ENCODE measurements around the gene PER2.

Gene PER2

DNA sequence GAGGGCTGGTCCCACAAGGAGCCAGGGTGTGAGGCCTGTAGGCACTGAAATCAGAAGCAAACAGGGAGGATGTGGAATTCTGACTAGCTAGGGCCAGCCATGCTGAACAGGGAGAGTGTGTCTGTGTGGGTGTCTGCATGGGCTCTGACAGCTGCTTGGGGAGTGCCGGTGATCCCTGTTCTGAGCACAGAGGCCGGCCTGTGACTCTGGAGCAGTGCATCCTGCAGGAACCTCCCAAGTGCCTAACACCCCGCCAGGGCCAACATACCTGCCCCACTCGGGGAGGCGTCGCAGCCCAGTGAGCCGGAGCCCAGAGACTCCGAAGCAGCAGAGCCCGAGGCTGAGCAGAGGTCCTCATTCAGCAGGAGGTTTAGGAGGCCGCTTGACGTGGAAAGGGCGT is 37.1 kb downstream of the PER2 start:
- H3K27me3 ChIP-seq (ENCODE audit: insufficient read depth, poor library complexity, severe bottlenecking), result no peaks in the 10 kb centered on the region
- no peak overlapping the region for H3K27ac ChIP-seq (replicated peaks)
- H3K4me3 ChIP-seq (replicated peaks; ENCODE audit: insufficient read depth, low read length), result no peak overlapping the region
- TF ChIP-seq SPI1 (IDR thresholded peaks at IDR 0.05; ENCODE audit: borderline replicate concordance, low read depth) (no peak), GABPA (IDR thresholded peaks at IDR 0.05; ENCODE audit: low read depth) (no peak), POLR2AphosphoS5 (IDR thresholded peaks at IDR 0.05; ENCODE audit: low read depth) (no peak)
- TF ChIP-seq, protein P1, sequence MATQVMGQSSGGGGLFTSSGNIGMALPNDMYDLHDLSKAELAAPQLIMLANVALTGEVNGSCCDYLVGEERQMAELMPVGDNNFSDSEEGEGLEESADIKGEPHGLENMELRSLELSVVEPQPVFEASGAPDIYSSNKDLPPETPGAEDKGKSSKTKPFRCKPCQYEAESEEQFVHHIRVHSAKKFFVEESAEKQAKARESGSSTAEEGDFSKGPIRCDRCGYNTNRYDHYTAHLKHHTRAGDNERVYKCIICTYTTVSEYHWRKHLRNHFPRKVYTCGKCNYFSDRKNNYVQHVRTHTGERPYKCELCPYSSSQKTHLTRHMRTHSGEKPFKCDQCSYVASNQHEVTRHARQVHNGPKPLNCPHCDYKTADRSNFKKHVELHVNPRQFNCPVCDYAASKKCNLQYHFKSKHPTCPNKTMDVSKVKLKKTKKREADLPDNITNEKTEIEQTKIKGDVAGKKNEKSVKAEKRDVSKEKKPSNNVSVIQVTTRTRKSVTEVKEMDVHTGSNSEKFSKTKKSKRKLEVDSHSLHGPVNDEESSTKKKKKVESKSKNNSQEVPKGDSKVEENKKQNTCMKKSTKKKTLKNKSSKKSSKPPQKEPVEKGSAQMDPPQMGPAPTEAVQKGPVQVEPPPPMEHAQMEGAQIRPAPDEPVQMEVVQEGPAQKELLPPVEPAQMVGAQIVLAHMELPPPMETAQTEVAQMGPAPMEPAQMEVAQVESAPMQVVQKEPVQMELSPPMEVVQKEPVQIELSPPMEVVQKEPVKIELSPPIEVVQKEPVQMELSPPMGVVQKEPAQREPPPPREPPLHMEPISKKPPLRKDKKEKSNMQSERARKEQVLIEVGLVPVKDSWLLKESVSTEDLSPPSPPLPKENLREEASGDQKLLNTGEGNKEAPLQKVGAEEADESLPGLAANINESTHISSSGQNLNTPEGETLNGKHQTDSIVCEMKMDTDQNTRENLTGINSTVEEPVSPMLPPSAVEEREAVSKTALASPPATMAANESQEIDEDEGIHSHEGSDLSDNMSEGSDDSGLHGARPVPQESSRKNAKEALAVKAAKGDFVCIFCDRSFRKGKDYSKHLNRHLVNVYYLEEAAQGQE (IDR thresholded peaks at IDR 0.05; ENCODE audit: insufficient replicate concordance, low read depth), result no peak
- TF ChIP-seq, protein P2, sequence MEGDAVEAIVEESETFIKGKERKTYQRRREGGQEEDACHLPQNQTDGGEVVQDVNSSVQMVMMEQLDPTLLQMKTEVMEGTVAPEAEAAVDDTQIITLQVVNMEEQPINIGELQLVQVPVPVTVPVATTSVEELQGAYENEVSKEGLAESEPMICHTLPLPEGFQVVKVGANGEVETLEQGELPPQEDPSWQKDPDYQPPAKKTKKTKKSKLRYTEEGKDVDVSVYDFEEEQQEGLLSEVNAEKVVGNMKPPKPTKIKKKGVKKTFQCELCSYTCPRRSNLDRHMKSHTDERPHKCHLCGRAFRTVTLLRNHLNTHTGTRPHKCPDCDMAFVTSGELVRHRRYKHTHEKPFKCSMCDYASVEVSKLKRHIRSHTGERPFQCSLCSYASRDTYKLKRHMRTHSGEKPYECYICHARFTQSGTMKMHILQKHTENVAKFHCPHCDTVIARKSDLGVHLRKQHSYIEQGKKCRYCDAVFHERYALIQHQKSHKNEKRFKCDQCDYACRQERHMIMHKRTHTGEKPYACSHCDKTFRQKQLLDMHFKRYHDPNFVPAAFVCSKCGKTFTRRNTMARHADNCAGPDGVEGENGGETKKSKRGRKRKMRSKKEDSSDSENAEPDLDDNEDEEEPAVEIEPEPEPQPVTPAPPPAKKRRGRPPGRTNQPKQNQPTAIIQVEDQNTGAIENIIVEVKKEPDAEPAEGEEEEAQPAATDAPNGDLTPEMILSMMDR (IDR thresholded peaks at IDR 0.05; ENCODE audit: insufficient read depth, low read length), result no peak
- no peak for DNase-seq (ENCODE audit: low read depth in 1 of 2, low spot score in 1 of 2)

DNA sequence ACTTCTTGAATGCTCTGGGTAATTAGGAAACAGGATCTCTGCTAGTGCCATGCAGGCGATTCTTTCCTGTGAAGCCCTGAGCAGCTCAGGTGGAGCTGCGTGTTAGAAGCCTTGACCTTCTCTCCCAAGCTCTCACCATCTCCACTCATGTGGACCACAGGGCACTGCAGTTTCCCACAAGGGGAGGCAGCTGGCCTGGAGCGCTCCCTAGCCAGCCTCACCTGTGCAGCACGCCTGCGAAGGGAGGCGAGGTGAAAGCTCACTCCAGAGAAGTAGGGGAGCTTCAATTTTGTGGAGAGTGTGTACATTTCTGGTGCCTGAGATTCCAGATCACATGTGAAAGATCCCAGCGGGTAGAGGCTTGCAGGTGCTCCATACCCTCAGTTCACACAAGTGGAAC is 37.5 kb downstream of the PER2 start:
- Histone ChIP-seq H3K27ac (replicated peaks) (no peak overlapping the region), H3K27me3 (ENCODE audit: insufficient read depth, poor library complexity, severe bottlenecking) (no peaks in the 10 kb centered on the region), H3K4me3 (replicated peaks; ENCODE audit: insufficient read depth, low read length) (no peak overlapping the region)
- DNase-seq (ENCODE audit: low read depth in 1 of 2, low spot score in 1 of 2), result no peak
- TF ChIP-seq POLR2AphosphoS5 (IDR thresholded peaks at IDR 0.05; ENCODE audit: low read depth), result no peak
- TF ChIP-seq, protein P2 (IDR thresholded peaks at IDR 0.05; ENCODE audit: insufficient read depth, low read length), result no peak

DNA sequence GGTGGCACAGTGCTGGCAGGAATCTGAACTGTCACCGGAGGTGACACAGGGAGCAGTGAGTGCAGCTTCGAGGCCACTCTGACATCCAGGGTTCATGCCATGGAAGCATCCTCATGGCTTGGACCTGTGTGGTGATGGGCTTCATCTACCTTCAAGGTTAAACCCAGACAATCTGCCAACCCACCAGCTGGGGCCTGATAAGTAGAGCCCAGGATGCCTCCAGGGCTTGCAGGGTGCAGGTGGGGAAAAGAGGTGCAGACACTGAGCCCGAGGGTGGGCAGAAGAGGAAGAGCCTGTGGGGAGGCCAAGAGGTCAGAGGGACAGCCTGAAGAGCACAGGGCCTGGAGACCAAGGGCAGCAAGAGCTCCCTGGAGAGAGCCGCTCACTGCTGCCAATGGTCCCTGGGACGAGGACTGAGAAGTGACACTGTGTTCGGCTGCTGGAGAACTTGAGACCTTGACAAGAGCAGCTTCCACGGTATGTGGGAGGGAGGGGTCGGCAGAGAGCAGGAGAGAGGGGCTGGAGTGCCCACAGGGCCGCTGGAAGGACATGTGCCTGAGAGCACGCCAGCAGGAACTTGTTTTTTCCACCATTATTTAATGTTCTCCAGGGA is 40.5 kb downstream of the PER2 start:
- no peak for DNase-seq (ENCODE audit: low read depth in 1 of 2, low spot score in 1 of 2)
- Histone ChIP-seq H3K27ac (replicated peaks) (no peak overlapping the region), H3K27me3 (ENCODE audit: insufficient read depth, poor library complexity, severe bottlenecking) (no peaks in the 10 kb centered on the region), H3K4me3 (replicated peaks; ENCODE audit: insufficient read depth, low read length) (no peak overlapping the region)
- TF ChIP-seq SPI1 (IDR thresholded peaks at IDR 0.05; ENCODE audit: borderline replicate concordance, low read depth), result no peak
- TF ChIP-seq GABPA (IDR thresholded peaks at IDR 0.05; ENCODE audit: low read depth), result no peak
- TF ChIP-seq, protein P2 (IDR thresholded peaks at IDR 0.05; ENCODE audit: insufficient read depth, low read length), result no peak
- TF ChIP-seq POLR2AphosphoS5 (IDR thresholded peaks at IDR 0.05; ENCODE audit: low read depth), result no peak
- TF ChIP-seq, protein P1 (IDR thresholded peaks at IDR 0.05; ENCODE audit: insufficient replicate concordance, low read depth), result no peak

Measured in HL-60 (cell line).